HG03378 (cell line): ENCODE measurements around the gene GSTT2B.
"Not testable (repeated sequence)": the region's sequence is repeated elsewhere in the genome, so short reads cannot be mapped to it uniquely, and the experiment has no call there.

Experiments
- ATAC-seq: cut with Tn5 transposase; IDR thresholded peaks from one replicate; pipeline ENCODE4 v1.9.1; 2021; ENCODE audit warnings: mild to moderate bottlenecking, moderate library complexity; ENCODE audit not compliant: unreplicated experiment

Gene GSTT2B

GRCh38 chr22:23961084-23961771 lies at the start of gene GSTT2B:
GSTT2B (minus strand) TSS chr22:23961195; CDS start chr22:23961131, 64 bp downstream.
- ATAC-seq, result not testable (repeated sequence)

- ATAC-seq, result no peak
Observed at GRCh38 chr22:24010018-24010391, 49.0 kb upstream of the GSTT2B start.

- ATAC-seq, result no peak
Observed at GRCh38 chr22:24009227-24010017, 48.4 kb upstream of the GSTT2B start.

GRCh38 chr22:24008381-24009226 lies 47.6 kb upstream of the GSTT2B start:
- ATAC-seq, result no peak

- no peak for ATAC-seq
Observed at GRCh38 chr22:24008022-24008283, 47.0 kb upstream of the GSTT2B start.

GRCh38 chr22:24007253-24008021 lies 46.4 kb upstream of the GSTT2B start:
- ATAC-seq, result no peak

GRCh38 chr22:24006914-24007214 lies 45.9 kb upstream of the GSTT2B start:
- no peak for ATAC-seq

GRCh38 chr22:24006207-24006913 lies 45.4 kb upstream of the GSTT2B start:
- ATAC-seq, result no peak

GRCh38 chr22:24005201-24005600 lies 44.2 kb upstream of the GSTT2B start, which contains the start of gene GSTT4:
GSTT4 (minus strand) TSS chr22:24005453; CDS start chr22:24005356, 97 bp downstream.
- ATAC-seq, result no peak

- ATAC-seq, result no peak
Observed at GRCh38 chr22:24003887-24004286, 42.9 kb upstream of the GSTT2B start.

GRCh38 chr22:24002851-24003250 lies 41.9 kb upstream of the GSTT2B start:
- no peak for ATAC-seq

GRCh38 chr22:24002272-24002671 lies 41.3 kb upstream of the GSTT2B start:
- ATAC-seq, result no peak

- no peak for ATAC-seq
Observed at GRCh38 chr22:24001314-24001713, 40.3 kb upstream of the GSTT2B start.

- ATAC-seq, result not testable (repeated sequence)
Observed at GRCh38 chr22:23999779-24000178, 38.8 kb upstream of the GSTT2B start.

GRCh38 chr22:23997092-23997491 lies 36.1 kb upstream of the GSTT2B start:
- ATAC-seq, result no peak

- not testable (repeated sequence) for ATAC-seq
Observed at GRCh38 chr22:23993581-23994177, 32.7 kb upstream of the GSTT2B start.

GRCh38 chr22:23993080-23993479 lies 32.1 kb upstream of the GSTT2B start:
- not testable (repeated sequence) for ATAC-seq

GRCh38 chr22:23989583-23990244 lies 28.7 kb upstream of the GSTT2B start:
- ATAC-seq, result not testable (repeated sequence)

GRCh38 chr22:23986538-23987178 lies 25.7 kb upstream of the GSTT2B start:
- not testable (repeated sequence) for ATAC-seq
